Vagina (tissue), 2 donors: ENCODE results near the gene ZDHHC22.

Experiments used
- CTCF ChIP-seq, 3 experiments: fragments of 450-650 bp in 2 of 3; fragments of 200-600 bp in 1 of 3; sonication (generic) in 1 of 3; IDR thresholded peaks; one replicate each; pipeline ENCODE4 v1.5.1; 2017 to 2019; ENCODE audit warnings: antibody characterized with exemption in 3 of 3, mild to moderate bottlenecking in 2 of 3, moderate library complexity in 2 of 3
- POLR2A ChIP-seq, 2 donors: fragments of 450-650 bp; IDR thresholded peaks; one replicate each; pipeline ENCODE4 v1.6.1; 2017; ENCODE audit warnings: antibody characterized with exemption in 2 of 2, mild to moderate bottlenecking in 2 of 2, moderate library complexity in 2 of 2

- no peak for TF ChIP-seq POLR2A (IDR thresholded peaks at IDR 0.05)
- TF ChIP-seq CTCF (IDR thresholded peaks at IDR 0.05): no peak
These were observed 32.8 kb downstream of the ZDHHC22 start for GRCh38 chr14:77108753-77109152.
